ENCODE measurements around the gene ERCC1. TPM values are rescaled to one million over a fixed set of nuclear protein-coding genes. Genes with fewer than 3 reads are reported as not detected.
A peak's percentile ranks its signal among the peaks of the same experiment; 100 is the strongest.

ERCC1 gene
- total RNA-seq, 1 experiment from 2014 or later = 103 TPM

DNA sequence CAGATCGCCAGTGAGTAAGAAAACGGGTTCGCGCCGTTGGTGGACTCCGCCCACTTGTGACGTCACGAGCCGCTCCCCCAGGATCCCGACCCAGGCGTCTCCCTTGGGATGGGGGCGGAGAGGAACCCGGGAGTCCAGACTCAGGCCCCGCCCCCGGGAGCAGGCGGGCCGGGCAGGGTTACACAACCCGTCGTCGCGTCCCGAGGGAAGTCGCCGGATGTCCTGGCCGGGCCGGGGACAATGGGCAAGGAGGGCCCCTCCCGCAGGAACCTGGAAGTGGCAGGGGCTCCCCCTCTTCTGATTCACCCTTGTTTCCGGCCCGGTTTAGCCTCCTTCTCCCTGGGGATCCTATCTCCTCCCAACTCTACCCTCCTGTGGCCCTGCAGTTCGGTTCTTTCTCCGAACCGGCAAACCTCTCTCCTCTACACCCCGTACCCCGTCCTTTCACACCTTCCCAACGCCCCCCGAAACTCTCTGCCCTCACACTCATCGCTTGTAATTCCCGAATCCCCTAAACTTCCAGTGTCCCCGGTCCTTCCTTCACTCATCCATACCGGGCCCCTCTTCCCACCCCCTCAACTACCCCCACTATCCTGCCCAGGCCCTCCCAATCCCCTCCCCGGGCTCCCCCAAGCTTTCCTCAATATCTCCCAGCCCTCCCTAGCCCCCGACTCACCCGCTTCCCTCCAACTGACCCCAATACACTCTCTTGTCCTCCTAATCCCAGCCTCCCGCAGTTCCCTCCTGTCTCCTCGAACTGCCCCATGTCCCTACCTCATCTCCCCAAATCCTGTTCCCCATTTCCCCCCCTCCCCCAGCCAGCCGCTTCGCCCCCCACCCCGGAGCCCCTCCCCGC lies 20.0 kb upstream of the ERCC1 start:
- Histone ChIP-seq H3K4me1 (ENCODE audit: control insufficient read depth in 1 of 2, insufficient read depth in 2 of 2, low read length in 2 of 2) (peaks cover 35 to 62% of the 10 kb centered on the region in 2 experiments), H3K79me2 (ENCODE audit: insufficient read depth, low read length) (no peaks in the 10 kb centered on the region), H3K9me2 (ENCODE audit: insufficient read depth) (no peaks in the 10 kb centered on the region), H3K36me3 (ENCODE audit: control insufficient read depth in 1 of 2, insufficient read depth in 2 of 2, low read length in 2 of 2) (no peaks in the 10 kb centered on the region), H3K9ac (ENCODE audit: low read length) (peak overlapping the region; percentile 70), H2AFZ (ENCODE audit: low read depth, low read length, poor library complexity, severe bottlenecking) (no peak overlapping the region), H3K27ac (ENCODE audit: low read depth, low read length) (peak overlapping the region; percentile 78), H3K4me3 (replicated peaks in 1 of 2; ENCODE audit: low read depth in 1 of 2, low read length in 2 of 2) (peak overlapping the region; percentile 42 to 48), H3K4me2 (ENCODE audit: low read length) (peak overlapping the region; percentile 75), H4K20me1 (ENCODE audit: insufficient read depth) (no peaks in the 10 kb centered on the region), H3K27me3 (ENCODE audit: insufficient read depth, low read length) (no peaks in the 10 kb centered on the region), H3K9me3 (ENCODE audit: control insufficient read depth in 1 of 2, insufficient read depth in 1 of 2, low read depth in 1 of 2, low read length in 2 of 2) (no peaks in the 10 kb centered on the region)
- ChIA-PET RAD21 (ENCODE audit: low non-redundant PET in 1 of 2, low total read pairs in 2 of 2, uncharacterized antibody in 2 of 2, unreplicated experiment in 2 of 2) (no interaction called here), CTCF (no interaction called here), POLR2A (no interaction called here)
- ATAC-seq (peak; percentile 84), DNase-seq (ENCODE audit: low read depth, low spot score) (peak; percentile 83)
- TF ChIP-seq ZBTB33 (IDR thresholded peaks at IDR 0.05; ENCODE audit: extremely low read depth, insufficient replicate concordance, low read length) (no peak), EGR1 (IDR thresholded peaks at IDR 0.05; ENCODE audit: low read depth) (peak; percentile 77), CEBPB (IDR thresholded peaks at IDR 0.05; ENCODE audit: low read depth) (peak; percentile 94), RAD21 (IDR thresholded peaks at IDR 0.05; ENCODE audit: low read depth) (no peak), ELF1 (IDR thresholded peaks at IDR 0.05; ENCODE audit: borderline replicate concordance, low read depth) (no peak), YY1 (IDR thresholded peaks at IDR 0.05; ENCODE audit: extremely low read depth, insufficient replicate concordance, low read depth, low read length) (no peak), SP1 (IDR thresholded peaks at IDR 0.05; ENCODE audit: low read depth) (peak; percentile 68), POLR2AphosphoS5 (IDR thresholded peaks at IDR 0.05; ENCODE audit: low read depth, low read length) (peak; percentile 79), POLR2A (IDR thresholded peaks at IDR 0.05; ENCODE audit: borderline replicate concordance, extremely low read depth, insufficient read depth, insufficient read length) (peak; percentile 51)
- BruUV-seq (replicated peaks) = TSS peak; percentile 68
- intact Hi-C loops (cut with micrococcal nuclease) = no loop called here
